H1 (cell line): Measurements from ENCODE around the gene CACNA1E. TPM values are rescaled to one million over a fixed set of nuclear protein-coding genes. Genes with fewer than 3 reads are reported as not detected.

Experiments
- CHD2 ChIP-seq: IDR thresholded peaks from 2 replicates; pipeline ENCODE4 v1.6.1; 2012; ENCODE audit warnings: low read length, improper control_type of control experiment
- SRF ChIP-seq: IDR thresholded peaks from 2 replicates; pipeline ENCODE4 v1.6.1; 2011; ENCODE audit warnings: mild to moderate bottlenecking, low read depth, low read length, moderate library complexity
- polyA plus RNA-seq, 7 experiments: library from polyadenylated mRNA; depleted of rRNA in 3 of 7; stranded (reverse) in 5 of 7; unstranded in 2 of 7; fragments of >200 nt in 5 of 7; fragments of 200-250 nt in 2 of 7; gene quantifications; 1 replicate in 5 of 7; 2 replicates in 1 of 7; 4 replicates in 1 of 7; pipeline versions ENCODE4 v1.2.1 to v1.2.3, GENCODE V29; 2011 to 2013; ENCODE audit warnings: missing spikeins in 2 of 7, mixed read lengths in 2 of 7
- total RNA-seq: library from RNA; stranded (reverse); fragmentation: NEBNext Ultra II Directional; extraction: Animal tissue kit (Norgen Biotek cat#: 25700); gene quantifications from 2 replicates; pipeline ENCODE4 v1.2.1, GENCODE V29; 2021

Gene CACNA1E
- total and polyA plus RNA-seq, 2 of the 8 experiments (the other 6 are each of a cell fraction or from before 2014, with no cell fraction given), result 0.98 to 1.3 TPM

GRCh38 chr1:181562395-181562794 lies 79.1 kb downstream of the CACNA1E start (continued):
- TF ChIP-seq CHD2, result no peak
- TF ChIP-seq SRF, result no peak
